Measurements from ENCODE around the gene TTBK1.

The TTBK1 gene

GRCh38 chr6:43242908-43243663, at the start of gene TTBK1:
TTBK1 (plus strand) TSS chr6:43243481; CDS start chr6:43246661, 3,180 bp downstream.
- peaks cover 16% of the 10 kb centered on the region for H3K27me3 Mint-ChIP-seq (ENCODE audit: low read depth)
- H3K36me3 Mint-ChIP-seq (ENCODE audit: low read depth): peaks cover 4% of the 10 kb centered on the region
- H3K27ac Mint-ChIP-seq: no peak within 1 kb of the TSS
- no peak within 1 kb of the TSS for H3K4me3 Mint-ChIP-seq
- peaks cover 12% of the 10 kb centered on the region for H3K4me1 Mint-ChIP-seq (ENCODE audit: low read depth)
- H3K9me3 Mint-ChIP-seq: peaks cover 7% of the 10 kb centered on the region

GRCh38 chr6:43193929-43194328, 49.4 kb upstream of the TTBK1 start:
- H3K9me3 Mint-ChIP-seq: no peaks in the 10 kb centered on the region
- H3K36me3 Mint-ChIP-seq (ENCODE audit: low read depth): peaks cover 24% of the 10 kb centered on the region

DNA sequence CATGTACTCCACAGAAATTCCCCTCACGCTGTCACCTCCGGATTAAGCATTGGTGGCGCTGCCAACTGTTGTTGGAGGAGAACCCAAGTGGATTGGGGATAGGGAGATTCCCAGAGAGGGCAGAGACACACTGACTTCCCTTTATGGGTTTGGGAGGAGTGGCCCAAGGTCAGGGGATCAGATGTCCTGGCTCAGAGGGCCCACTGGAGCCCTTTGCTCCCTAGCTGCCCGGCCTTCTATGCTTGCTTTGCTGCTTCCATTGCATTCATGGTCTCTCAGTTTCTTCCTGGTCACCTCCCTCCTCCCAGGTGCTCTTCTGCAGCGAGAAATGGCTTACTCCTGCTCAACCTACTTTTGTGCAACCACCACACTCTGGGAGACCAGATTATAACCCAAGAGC, 46.9 kb upstream of the TTBK1 start:
- H3K4me1 Mint-ChIP-seq (ENCODE audit: low read depth): no peaks in the 10 kb centered on the region
- H3K4me3 Mint-ChIP-seq: no peak overlapping the region
- peaks cover 34% of the 10 kb centered on the region for H3K36me3 Mint-ChIP-seq (ENCODE audit: low read depth)
- H3K9me3 Mint-ChIP-seq: no peaks in the 10 kb centered on the region
- H3K27me3 Mint-ChIP-seq (ENCODE audit: low read depth): no peaks in the 10 kb centered on the region
- H3K27ac Mint-ChIP-seq: no peak overlapping the region

More at GRCh38 chr6:43193929-43194328, 49.4 kb upstream of the TTBK1 start:
- Mint-ChIP-seq H3K27me3 (ENCODE audit: low read depth) (no peaks in the 10 kb centered on the region), H3K27ac (no peak overlapping the region), H3K4me3 (no peak overlapping the region), H3K4me1 (ENCODE audit: low read depth) (peaks cover 3% of the 10 kb centered on the region)

DNA sequence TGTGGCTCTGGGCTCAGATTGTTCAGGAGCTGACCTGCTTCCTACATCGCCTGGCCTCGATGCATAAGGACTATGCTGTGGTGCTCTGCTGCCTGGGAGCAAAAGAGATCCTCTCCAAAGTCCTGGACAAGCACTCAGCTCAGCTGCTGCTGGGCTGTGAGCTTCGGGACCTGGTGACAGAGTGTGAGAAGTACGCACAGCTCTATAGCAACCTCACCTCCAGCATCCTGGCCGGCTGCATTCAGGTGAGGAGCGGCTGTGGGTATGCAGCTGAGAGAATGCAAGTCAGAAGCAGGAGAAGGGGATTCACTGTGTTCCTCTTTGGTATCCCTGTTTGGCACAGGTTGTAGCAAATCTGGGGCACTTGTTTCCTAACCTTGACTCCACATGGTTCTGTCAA, 43.4 kb upstream of the TTBK1 start:
- Mint-ChIP-seq H3K9me3 (no peaks in the 10 kb centered on the region), H3K36me3 (ENCODE audit: low read depth) (peaks cover 28% of the 10 kb centered on the region), H3K27ac (no peak overlapping the region), H3K27me3 (ENCODE audit: low read depth) (no peaks in the 10 kb centered on the region), H3K4me1 (ENCODE audit: low read depth) (no peaks in the 10 kb centered on the region), H3K4me3 (no peak overlapping the region)

DNA sequence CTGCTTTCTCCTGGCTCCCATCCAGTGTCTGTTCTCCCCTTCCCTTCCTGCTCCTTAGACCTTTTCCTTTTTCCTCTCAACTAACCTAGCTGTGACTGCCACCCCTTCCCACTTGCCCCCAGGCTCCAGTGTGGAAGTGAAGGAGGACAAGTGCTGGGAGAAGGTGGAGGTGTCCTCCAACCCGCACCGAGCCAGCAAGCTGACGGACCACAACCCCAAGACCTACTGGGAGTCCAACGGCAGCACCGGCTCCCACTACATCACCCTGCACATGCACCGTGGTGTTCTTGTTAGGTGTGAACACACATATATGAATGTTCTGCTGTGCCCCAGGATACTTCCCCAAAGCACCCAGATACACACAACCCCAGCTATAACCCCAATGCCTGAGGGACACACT, 42.7 kb upstream of the TTBK1 start:
- H3K4me3 Mint-ChIP-seq: no peak overlapping the region
- peaks cover 29% of the 10 kb centered on the region for H3K36me3 Mint-ChIP-seq (ENCODE audit: low read depth)
- H3K9me3 Mint-ChIP-seq: no peaks in the 10 kb centered on the region
- H3K27me3 Mint-ChIP-seq (ENCODE audit: low read depth): no peaks in the 10 kb centered on the region
- no peak overlapping the region for H3K27ac Mint-ChIP-seq
- no peaks in the 10 kb centered on the region for H3K4me1 Mint-ChIP-seq (ENCODE audit: low read depth)

DNA sequence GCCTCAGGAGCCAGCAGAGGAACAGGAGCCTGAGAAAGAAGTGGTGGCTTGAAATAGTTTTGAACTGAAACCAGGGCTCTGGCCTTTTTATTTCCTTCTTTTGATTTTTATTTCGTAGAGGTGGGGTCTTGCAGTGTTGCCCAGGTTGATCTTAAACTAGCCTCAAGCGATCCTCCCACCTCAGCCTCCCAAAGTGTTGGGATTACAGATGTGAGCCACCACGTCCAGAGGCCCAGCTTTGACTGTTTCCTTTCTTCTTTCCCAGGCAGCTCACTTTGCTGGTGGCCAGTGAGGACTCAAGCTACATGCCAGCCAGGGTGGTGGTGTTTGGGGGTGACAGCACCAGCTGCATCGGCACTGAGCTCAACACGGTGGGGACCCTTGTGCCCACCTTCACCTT, 40.8 kb upstream of the TTBK1 start:
- peaks cover 30% of the 10 kb centered on the region for H3K36me3 Mint-ChIP-seq (ENCODE audit: low read depth)
- H3K4me3 Mint-ChIP-seq: no peak overlapping the region
- H3K4me1 Mint-ChIP-seq (ENCODE audit: low read depth): no peaks in the 10 kb centered on the region
- no peaks in the 10 kb centered on the region for H3K27me3 Mint-ChIP-seq (ENCODE audit: low read depth)
- H3K9me3 Mint-ChIP-seq: no peaks in the 10 kb centered on the region
- H3K27ac Mint-ChIP-seq: no peak overlapping the region

GRCh38 chr6:43203029-43203717, 40.1 kb upstream of the TTBK1 start:
- no peaks in the 10 kb centered on the region for H3K9me3 Mint-ChIP-seq
- no peaks in the 10 kb centered on the region for H3K27me3 Mint-ChIP-seq (ENCODE audit: low read depth)
- H3K4me1 Mint-ChIP-seq (ENCODE audit: low read depth): no peaks in the 10 kb centered on the region
- no peak overlapping the region for H3K4me3 Mint-ChIP-seq
- peaks cover 28% of the 10 kb centered on the region for H3K36me3 Mint-ChIP-seq (ENCODE audit: low read depth)
- H3K27ac Mint-ChIP-seq: no peak overlapping the region

- H3K4me1 Mint-ChIP-seq (ENCODE audit: low read depth): no peaks in the 10 kb centered on the region
- no peak overlapping the region for H3K4me3 Mint-ChIP-seq
- H3K36me3 Mint-ChIP-seq (ENCODE audit: low read depth): peaks cover 28% of the 10 kb centered on the region
- H3K9me3 Mint-ChIP-seq: no peaks in the 10 kb centered on the region
- H3K27me3 Mint-ChIP-seq (ENCODE audit: low read depth): no peaks in the 10 kb centered on the region
- H3K27ac Mint-ChIP-seq: no peak overlapping the region
These were observed 39.6 kb upstream of the TTBK1 start for GRCh38 chr6:43203718-43204095.

DNA sequence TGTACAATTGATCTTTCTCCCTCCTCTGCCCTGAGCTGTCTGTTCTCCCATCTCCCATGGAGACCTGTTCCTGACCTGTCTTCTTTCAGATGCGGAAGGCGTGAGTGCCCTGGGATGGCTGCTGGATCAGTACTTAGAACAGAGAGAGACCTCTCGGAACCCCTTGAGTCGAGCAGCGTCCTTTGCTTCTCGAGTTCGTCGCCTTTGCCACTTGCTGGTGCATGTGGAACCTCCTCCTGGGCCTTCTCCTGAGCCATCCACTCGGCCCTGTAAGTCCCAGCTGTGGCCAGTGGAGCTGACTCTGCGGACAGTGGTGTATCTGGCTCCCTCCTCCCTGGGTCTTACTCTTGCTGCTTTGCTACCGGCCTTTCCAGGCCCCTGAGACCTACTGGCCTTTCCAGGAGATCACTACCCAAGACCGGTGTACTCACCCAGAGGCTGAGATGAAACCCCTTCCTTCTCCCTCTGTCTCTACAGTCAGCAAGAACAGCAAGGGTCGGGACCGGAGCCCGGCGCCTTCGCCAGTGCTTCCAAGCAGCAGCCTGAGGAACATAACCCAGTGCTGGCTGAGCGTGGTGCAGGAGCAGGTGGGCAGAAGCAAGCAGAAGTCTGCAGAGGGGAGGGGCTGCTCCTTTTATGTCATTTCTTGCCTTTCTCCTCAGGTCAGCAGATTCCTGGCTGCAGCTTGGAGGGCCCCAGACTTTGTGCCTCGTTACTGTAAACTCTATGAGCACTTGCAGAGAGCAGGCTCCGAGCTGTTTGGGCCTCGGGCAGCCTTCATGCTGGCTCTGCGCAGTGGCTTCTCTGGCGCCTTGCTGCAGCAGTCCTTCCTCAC, 38.8 kb upstream of the TTBK1 start:
- H3K27me3 Mint-ChIP-seq (ENCODE audit: low read depth): no peaks in the 10 kb centered on the region
- H3K36me3 Mint-ChIP-seq (ENCODE audit: low read depth): peaks cover 28% of the 10 kb centered on the region
- no peak overlapping the region for H3K4me3 Mint-ChIP-seq
- H3K27ac Mint-ChIP-seq: no peak overlapping the region
- no peaks in the 10 kb centered on the region for H3K4me1 Mint-ChIP-seq (ENCODE audit: low read depth)
- no peaks in the 10 kb centered on the region for H3K9me3 Mint-ChIP-seq

GRCh38 chr6:43205849-43206248, 37.4 kb upstream of the TTBK1 start:
- no peaks in the 10 kb centered on the region for H3K9me3 Mint-ChIP-seq
- peak overlapping the region; percentile 19 for H3K27ac Mint-ChIP-seq
- H3K4me1 Mint-ChIP-seq (ENCODE audit: low read depth): no peaks in the 10 kb centered on the region
- H3K4me3 Mint-ChIP-seq: no peak overlapping the region
- H3K36me3 Mint-ChIP-seq (ENCODE audit: low read depth): peaks cover 19% of the 10 kb centered on the region
- no peaks in the 10 kb centered on the region for H3K27me3 Mint-ChIP-seq (ENCODE audit: low read depth)

DNA sequence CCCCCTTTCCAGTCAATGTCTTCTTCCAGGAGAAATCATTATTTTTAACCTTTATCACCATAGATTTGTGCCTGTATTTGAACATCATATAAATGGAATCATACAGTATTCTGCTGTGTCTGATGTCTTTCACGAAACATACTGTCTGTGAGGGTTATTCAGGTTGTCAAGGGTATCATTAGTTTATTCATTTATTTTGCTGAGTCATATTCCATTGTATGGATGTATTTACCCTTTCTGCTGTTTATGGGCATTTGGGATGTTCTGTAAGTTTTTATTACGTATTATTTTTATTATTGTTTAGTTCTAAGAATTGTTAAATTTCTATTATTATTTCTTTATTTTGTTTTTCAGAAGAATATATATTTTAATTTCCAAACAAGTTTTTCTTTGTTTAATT, 36.0 kb upstream of the TTBK1 start:
- no peak overlapping the region for H3K4me3 Mint-ChIP-seq
- no peak overlapping the region for H3K27ac Mint-ChIP-seq
- H3K27me3 Mint-ChIP-seq (ENCODE audit: low read depth): no peaks in the 10 kb centered on the region
- no peaks in the 10 kb centered on the region for H3K4me1 Mint-ChIP-seq (ENCODE audit: low read depth)
- peaks cover 16% of the 10 kb centered on the region for H3K36me3 Mint-ChIP-seq (ENCODE audit: low read depth)
- H3K9me3 Mint-ChIP-seq: no peaks in the 10 kb centered on the region

DNA sequence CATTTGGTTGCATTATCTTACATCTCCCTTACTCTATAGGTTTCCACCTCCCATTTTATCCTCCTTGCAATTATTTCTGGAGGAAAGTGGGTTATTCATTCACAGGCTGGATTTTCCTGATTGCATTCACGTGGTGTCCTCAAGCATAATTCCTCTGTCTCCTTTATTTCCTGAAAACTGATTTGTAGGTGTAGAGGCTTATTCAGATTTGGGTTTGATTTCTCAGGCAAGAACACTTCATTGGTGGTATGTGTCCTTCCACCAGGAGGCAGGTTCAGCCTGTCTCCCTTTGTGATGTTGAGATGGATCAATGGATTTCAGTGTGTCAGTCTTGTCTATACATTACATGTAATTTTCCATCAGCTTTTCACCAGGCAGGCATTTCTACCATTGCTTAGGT, 31.3 kb upstream of the TTBK1 start:
- Mint-ChIP-seq H3K27me3 (ENCODE audit: low read depth) (no peaks in the 10 kb centered on the region), H3K27ac (no peak overlapping the region), H3K36me3 (ENCODE audit: low read depth) (peaks cover 14% of the 10 kb centered on the region), H3K9me3 (no peaks in the 10 kb centered on the region), H3K4me1 (ENCODE audit: low read depth) (no peaks in the 10 kb centered on the region), H3K4me3 (no peak overlapping the region)

GRCh38 chr6:43213431-43213830, 29.9 kb upstream of the TTBK1 start:
- Mint-ChIP-seq H3K9me3 (no peaks in the 10 kb centered on the region), H3K36me3 (ENCODE audit: low read depth) (peaks cover 22% of the 10 kb centered on the region), H3K27me3 (ENCODE audit: low read depth) (no peaks in the 10 kb centered on the region), H3K27ac (no peak overlapping the region), H3K4me3 (no peak overlapping the region), H3K4me1 (ENCODE audit: low read depth) (no peaks in the 10 kb centered on the region)

DNA sequence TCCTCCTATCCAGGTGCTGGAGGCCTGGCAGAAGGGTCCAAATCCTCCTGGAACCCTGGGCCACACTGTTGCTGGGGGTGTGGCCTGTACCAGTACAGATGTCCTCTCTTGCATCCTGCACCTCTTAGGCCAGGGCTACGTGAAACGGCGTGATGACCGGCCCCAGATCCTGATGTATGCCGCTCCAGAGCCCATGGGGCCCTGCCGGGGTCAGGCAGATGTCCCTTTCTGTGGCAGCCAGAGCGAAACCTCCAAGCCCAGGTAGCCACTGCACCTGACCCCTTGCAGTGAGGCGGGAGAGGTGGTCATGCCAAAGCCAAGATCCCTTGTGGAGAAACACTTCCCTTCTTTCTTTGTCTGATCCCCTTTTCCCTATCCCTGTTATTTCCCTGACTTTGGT, 28.2 kb upstream of the TTBK1 start:
- H3K4me1 Mint-ChIP-seq (ENCODE audit: low read depth): no peaks in the 10 kb centered on the region
- H3K36me3 Mint-ChIP-seq (ENCODE audit: low read depth): peaks cover 28% of the 10 kb centered on the region
- H3K9me3 Mint-ChIP-seq: no peaks in the 10 kb centered on the region
- H3K4me3 Mint-ChIP-seq: no peak overlapping the region
- no peaks in the 10 kb centered on the region for H3K27me3 Mint-ChIP-seq (ENCODE audit: low read depth)
- H3K27ac Mint-ChIP-seq: no peak overlapping the region

DNA sequence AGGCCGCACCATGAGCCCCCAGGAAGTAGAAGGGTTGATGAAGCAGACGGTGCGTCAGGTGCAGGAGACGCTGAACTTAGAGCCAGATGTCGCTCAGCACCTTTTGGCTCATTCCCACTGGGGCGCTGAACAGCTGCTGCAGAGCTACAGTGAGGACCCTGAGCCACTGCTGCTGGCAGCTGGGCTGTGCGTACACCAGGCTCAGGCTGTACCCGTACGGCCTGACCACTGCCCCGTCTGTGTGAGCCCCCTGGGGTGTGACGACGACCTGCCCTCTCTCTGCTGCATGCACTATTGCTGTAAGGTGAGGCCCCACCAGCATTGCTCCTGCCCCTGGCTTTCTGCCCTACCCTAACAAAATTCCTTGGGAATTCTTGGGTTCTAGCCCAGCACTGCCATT, 27.1 kb upstream of the TTBK1 start:
- Mint-ChIP-seq H3K4me1 (ENCODE audit: low read depth) (no peaks in the 10 kb centered on the region), H3K36me3 (ENCODE audit: low read depth) (peaks cover 28% of the 10 kb centered on the region), H3K9me3 (no peaks in the 10 kb centered on the region), H3K27me3 (ENCODE audit: low read depth) (no peaks in the 10 kb centered on the region), H3K4me3 (no peak overlapping the region), H3K27ac (no peak overlapping the region)
